Bone marrow (tissue), 2 donors: ENCODE results near the gene TRAK2.
"Not testable (repeated sequence)": the region's sequence is repeated elsewhere in the genome, so short reads cannot be mapped to it uniquely, and the experiment has no call there.

Experiments
- DNase-seq, 2 donors: peaks; one replicate each; lab custom pipeline; 2025; lab: John Stamatoyannopoulos, UW

Gene TRAK2

DNA sequence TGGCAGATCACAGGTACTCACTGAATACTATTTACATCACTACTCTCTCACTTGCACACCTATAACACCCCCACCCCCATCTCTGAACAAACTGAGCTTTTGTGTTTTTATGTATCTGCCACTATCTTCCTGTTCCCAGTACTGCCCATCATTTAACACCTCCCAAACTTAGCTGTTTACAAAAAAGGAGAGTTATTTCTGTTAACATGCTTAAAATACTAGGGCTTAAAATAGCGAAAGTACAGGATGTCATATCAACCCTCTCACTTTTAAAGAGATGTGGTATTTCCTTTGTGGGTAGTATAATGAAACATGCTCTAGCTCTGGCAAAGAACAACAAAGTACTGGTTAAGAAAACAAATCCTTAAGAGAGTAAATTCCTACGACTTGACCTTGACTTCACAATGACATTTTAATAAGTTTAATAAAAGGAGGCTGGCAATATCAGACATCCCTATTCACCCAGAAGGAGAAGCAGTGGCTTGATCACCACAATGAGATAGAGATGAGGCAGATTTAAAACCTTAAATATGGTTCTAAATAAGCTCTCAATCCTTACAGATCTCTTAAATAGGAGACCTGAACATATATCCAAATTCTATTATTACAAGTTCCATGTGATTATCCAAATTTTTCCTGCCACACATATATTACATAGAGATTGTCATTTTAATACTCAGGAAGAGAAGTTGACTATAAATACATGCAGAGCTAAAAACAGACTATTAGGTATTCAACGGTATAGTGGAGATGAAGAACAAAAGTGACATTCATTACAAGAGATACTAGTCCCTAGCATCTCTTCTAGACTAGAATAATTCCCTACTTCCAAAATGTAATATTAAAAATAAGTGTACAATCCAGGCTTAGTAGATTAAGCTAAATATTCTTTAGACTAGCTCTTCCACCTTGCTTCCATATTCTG, 36.9 kb downstream of the TRAK2 start:
- peak in 1 of 2 donors; percentile 52 for DNase-seq

DNA sequence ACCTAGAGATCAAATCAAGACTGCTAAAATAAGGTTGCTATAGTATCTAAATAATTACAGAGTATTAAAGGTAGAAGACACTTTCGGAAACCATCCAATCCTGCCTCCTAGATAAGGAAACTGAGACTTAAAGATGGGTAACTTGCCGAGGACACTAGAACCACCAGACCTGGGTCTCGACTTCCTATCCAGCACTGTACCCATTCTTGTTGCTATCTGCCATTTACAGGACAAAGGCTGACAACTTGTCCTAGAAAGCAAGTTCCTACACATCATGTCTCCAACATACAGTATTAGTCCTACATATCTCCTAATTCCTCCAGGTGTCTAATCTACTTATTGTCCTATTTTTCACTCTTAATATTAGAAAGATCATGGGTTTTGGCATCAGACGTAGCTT, 37.7 kb downstream of the TRAK2 start:
- DNase-seq: no peak

DNA sequence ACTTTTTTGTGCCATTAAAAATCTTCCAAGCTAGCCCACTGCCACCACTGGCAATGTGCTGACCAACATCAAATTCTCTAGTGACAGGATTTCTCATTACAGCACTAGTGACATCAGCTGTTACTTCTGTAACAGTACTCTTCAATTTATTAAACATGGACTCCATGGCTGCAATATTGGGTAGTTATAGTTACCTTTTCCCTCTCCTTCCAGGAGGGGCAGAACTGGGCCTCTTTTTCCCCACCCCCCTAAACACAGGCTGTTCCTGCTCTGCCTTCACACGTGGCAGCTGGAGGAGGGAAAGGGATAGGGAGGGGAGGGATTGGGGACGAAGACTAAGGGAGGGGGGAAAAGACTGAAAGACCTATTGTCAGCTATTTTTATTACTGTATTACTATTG, 38.1 kb downstream of the TRAK2 start:
- DNase-seq: no peak

DNA sequence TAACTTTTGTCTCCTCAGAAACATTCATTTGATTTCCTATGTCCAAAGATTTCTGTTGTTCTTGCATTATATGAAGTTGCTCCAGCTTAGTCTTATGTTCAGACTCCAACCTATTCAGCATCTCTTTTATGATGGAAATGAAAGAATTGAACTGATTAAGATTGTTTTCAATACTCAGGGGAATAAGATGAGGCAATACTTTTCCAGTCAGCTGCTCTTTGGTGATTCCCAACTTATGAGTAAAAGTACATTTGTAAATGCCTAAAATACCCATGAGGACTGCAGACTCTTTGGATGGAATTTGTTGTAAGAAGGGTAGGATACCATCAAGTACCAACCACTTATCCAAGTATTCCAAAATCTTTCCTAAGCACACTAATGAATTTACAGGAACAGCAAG, 39.8 kb downstream of the TRAK2 start:
- no peak for DNase-seq

GRCh38 chr2:201408931-201409330, 42.3 kb downstream of the TRAK2 start:
- no peak for DNase-seq

- DNase-seq: peak in 1 of 2 donors; percentile 25
Observed at GRCh38 chr2:201407265-201407664, 44.0 kb downstream of the TRAK2 start.

- DNase-seq: no peak
Observed at GRCh38 chr2:201406077-201406662, 45.1 kb downstream of the TRAK2 start.

DNA sequence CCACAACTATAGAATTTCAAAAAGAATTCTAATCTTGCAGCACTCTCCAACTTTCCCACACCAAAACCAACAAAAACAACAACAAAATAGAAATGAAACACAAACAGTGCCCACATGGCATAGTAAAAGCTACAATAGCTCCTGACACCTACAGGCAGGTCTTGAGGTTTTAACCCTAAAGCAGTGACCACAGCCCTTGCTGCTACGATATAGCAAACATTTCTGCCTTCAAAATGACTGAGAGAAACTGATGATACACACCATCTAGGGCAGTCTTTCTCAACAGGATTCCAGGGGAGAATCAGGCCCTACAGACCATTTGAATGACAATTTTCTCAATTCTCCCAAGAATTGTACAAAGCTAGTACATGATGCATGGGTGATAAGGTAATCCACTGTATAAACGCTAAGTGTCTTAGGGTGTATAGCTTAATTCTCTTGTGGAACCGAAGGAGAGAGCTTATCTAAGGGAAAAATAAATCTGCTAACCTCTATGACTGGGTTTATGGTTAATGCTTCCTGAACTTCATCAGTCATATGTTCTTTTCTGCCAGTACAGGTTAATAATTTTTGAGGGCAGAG, 46.5 kb downstream of the TRAK2 start:
- DNase-seq: no peak

DNA sequence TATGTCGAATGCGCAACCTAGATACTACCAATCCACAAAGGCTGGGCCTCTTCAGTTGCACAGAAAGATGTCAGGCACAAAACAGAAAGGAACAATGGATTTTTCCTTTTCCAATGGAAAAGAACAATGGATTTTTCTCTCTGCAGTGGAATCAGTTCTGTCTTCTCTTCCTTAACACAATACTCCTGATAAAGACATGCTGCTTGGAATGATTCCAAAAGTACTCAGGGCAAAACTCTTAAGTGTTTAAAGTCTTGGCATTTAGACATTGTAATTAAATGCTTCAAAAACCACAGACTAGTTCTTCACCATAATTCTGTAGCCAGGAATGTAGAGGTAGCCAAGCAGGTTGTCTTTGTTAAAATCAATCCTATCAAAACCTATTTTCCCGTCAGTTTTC, 47.4 kb downstream of the TRAK2 start:
- DNase-seq: no peak

- no peak for DNase-seq
Observed at GRCh38 chr2:201402651-201403562, 48.4 kb downstream of the TRAK2 start.

GRCh38 chr2:201401815-201402214, 49.4 kb downstream of the TRAK2 start:
- no peak for DNase-seq

DNA sequence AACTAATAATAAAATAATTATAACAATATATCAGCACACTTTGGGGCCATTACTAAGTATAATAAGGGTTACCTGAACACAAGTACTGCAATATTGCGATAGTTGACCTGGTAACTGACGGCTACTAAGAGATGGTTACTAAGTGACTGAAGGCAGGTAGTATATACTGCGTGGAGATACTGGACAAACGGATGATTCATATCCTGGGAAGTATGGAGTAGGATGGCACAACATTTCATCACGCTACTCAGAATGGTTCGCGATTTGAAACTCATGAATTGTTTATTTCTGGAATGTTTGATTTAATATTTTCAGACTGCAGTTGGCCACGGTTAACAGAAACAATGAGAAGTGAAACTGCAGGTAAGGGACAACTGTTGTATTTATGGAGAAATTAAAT, 54.7 kb downstream of the TRAK2 start:
- no peak for DNase-seq

DNA sequence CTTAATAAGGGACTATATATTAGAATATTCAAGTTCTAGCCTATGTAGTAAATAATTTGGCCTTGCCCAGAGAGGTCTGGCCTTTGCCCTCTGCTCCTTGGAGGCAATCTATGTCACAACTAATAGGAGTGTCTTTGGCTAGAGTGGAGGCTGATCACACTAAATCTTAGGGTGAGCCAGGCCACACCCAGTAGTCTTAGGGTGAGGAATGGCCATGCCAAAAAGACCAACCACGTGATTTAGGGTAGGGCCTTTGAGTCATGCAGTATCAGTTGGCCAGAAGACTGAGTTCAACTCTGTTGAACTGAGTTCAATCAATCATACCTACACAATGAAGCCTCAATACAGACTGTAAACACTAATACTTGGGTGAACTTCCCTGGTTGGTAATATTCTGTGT, 68.1 kb downstream of the TRAK2 start:
- no peak for DNase-seq

- DNase-seq: no peak
Observed at GRCh38 chr2:201378496-201379397, 72.5 kb downstream of the TRAK2 start.

DNA sequence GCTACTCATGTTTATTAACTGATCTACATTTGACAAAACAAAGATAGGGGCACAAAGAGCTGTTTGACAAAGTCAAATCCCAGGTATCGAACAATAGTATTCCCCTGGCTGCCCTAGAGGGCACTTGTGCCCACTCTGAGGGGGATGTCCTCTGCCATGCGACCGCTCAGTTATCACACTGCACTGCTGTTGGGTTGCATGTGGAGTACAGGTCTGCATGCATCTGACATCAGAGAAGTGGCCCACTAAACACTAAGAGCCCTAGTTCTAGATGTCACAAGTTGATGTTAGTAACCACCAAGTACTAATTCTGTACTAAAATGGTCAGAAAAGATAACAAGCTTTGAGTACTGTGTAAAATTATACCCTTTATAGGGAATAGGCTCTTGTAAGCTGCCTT, 74.0 kb downstream of the TRAK2 start:
- DNase-seq: no peak

DNA sequence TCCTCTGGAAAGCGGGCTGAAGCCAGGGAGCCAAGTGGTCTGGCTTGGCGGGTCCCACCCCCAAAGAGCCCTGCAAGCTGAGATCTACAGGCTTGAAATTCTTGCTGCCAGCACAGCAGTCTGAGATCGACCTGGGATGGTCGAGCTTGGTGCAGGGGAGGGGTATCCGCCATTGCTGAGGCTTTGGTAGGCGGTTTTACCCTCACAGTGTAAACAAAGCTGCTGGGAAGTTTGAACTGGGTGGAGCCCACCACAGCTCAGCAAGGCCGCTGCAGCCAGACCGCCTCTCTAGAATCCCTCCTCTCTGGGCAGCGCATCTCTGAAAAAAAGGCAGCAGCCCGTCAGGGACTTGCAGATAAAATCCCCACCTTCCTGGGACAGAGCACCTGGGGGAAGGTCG, 81.5 kb downstream of the TRAK2 start:
- no peak for DNase-seq

- not testable (repeated sequence) for DNase-seq
Observed at GRCh38 chr2:201369318-201369717, 81.9 kb downstream of the TRAK2 start.

DNA sequence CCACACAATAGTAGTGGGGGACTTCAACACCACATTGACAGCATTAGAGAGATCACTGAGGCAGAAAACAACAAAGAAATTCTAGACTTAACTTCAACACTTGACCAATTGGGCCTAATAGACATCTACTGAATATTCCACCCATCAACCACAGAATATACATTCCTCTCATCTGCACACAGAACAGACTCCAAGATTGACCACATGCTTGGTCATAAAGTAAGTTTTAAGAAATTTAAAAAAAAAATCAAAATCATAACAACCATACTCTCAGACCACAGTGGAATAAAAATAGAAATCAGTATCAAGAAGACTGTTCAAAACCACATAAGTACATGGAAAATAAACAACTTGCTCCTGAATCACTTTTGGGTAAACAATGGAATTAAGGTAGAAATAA, 85.1 kb downstream of the TRAK2 start:
- DNase-seq: no peak

DNA sequence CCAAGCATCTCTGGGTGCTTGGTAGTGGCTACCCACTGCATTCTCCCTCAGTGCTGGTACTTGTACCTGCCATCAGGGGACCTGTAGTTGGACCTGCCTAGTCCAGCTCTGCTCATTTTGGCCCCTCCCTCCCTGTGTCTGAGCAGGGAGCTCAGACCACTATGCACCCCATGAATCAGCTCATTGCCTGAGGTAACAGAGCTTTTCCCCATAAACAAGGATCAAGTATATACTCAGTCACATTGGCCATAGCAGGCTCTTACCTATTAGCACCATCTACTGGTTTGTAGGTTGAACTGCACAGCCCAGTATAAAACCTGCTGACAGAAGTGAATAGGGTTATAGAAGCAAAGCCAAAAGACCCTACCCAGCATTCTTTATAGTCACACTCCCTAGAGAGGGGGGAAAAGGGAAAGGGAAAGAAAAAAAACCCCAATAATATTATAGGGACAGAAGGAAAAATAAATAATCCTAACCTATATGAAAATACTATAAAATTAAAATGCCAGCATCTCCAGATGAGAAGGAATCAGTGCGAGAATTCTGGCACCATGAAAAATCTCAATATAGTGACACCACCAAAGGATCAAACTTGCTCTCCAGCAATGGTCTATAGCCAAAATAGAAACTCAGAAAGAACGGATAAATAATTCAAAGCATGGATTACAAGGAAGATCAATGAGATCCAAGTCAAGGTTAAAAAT, 87.2 kb downstream of the TRAK2 start:
- peak in 1 of 2 donors; percentile 69 for DNase-seq

GRCh38 chr2:201362396-201362795, 88.9 kb downstream of the TRAK2 start:
- no peak for DNase-seq
